Measurements from ENCODE around the gene TESMIN. TPM values are rescaled to one million over a fixed set of nuclear protein-coding genes. Genes with fewer than 3 reads are reported as not detected.

TESMIN gene
- total RNA-seq, 1 donor from 2014 or later: 2.4 TPM

- peaks cover 23% of the 10 kb centered on the region for H3K27me3 ChIP-seq (ENCODE audit: control insufficient read depth, insufficient read depth, low read length)
- FAIRE-seq (no peak), DNase-seq (ENCODE audit: low read depth) (no peak)
- no peak overlapping the region for H3K4me3 ChIP-seq (ENCODE audit: low read depth, low read length)
- TF ChIP-seq CTCF (IDR thresholded peaks at IDR 0.05; ENCODE audit: insufficient read depth, low read length, severe bottlenecking): no peak
- H3K36me3 ChIP-seq (ENCODE audit: control insufficient read depth, insufficient read depth, low read length): no peaks in the 10 kb centered on the region
Measured at GRCh38 chr11:68682531-68682961, 68.8 kb downstream of the TESMIN start.

GRCh38 chr11:68680541-68681231, 70.6 kb downstream of the TESMIN start:
- H3K36me3 ChIP-seq (ENCODE audit: control insufficient read depth, insufficient read depth, low read length): no peaks in the 10 kb centered on the region
- DNase-seq (ENCODE audit: low read depth): no peak
- FAIRE-seq: no peak
- no peak for TF ChIP-seq CTCF (IDR thresholded peaks at IDR 0.05; ENCODE audit: insufficient read depth, low read length, severe bottlenecking)
- no peak overlapping the region for H3K4me3 ChIP-seq (ENCODE audit: low read depth, low read length)
- H3K27me3 ChIP-seq (ENCODE audit: control insufficient read depth, insufficient read depth, low read length): peaks cover 19% of the 10 kb centered on the region

- peaks cover 1% of the 10 kb centered on the region for H3K27me3 ChIP-seq (ENCODE audit: control insufficient read depth, insufficient read depth, low read length)
- FAIRE-seq (no peak), DNase-seq (ENCODE audit: low read depth) (no peak)
- no peaks in the 10 kb centered on the region for H3K36me3 ChIP-seq (ENCODE audit: control insufficient read depth, insufficient read depth, low read length)
- no peak for TF ChIP-seq CTCF (IDR thresholded peaks at IDR 0.05; ENCODE audit: insufficient read depth, low read length, severe bottlenecking)
- no peak overlapping the region for H3K4me3 ChIP-seq (ENCODE audit: low read depth, low read length)
Measured at GRCh38 chr11:68678031-68678441, 73.3 kb downstream of the TESMIN start.

- H3K27me3 ChIP-seq (ENCODE audit: control insufficient read depth, insufficient read depth, low read length): no peaks in the 10 kb centered on the region
- DNase-seq (ENCODE audit: low read depth) (peak; percentile 60), FAIRE-seq (no peak)
- no peak overlapping the region for H3K4me3 ChIP-seq (ENCODE audit: low read depth, low read length)
- no peaks in the 10 kb centered on the region for H3K36me3 ChIP-seq (ENCODE audit: control insufficient read depth, insufficient read depth, low read length)
- TF ChIP-seq CTCF (IDR thresholded peaks at IDR 0.05; ENCODE audit: insufficient read depth, low read length, severe bottlenecking): no peak
Measured at GRCh38 chr11:68677432-68677831, 73.9 kb downstream of the TESMIN start.

- no peak for DNase-seq (ENCODE audit: low read depth)
- Histone ChIP-seq H3K27me3 (ENCODE audit: control insufficient read depth, insufficient read depth, low read length) (no peaks in the 10 kb centered on the region), H3K4me3 (ENCODE audit: low read depth, low read length) (no peak overlapping the region), H3K36me3 (ENCODE audit: control insufficient read depth, insufficient read depth, low read length) (no peaks in the 10 kb centered on the region)
- FAIRE-seq: no peak
- no peak for TF ChIP-seq CTCF (IDR thresholded peaks at IDR 0.05; ENCODE audit: insufficient read depth, low read length, severe bottlenecking)
Measured at GRCh38 chr11:68674461-68674860, 76.9 kb downstream of the TESMIN start.

- Histone ChIP-seq H3K4me3 (ENCODE audit: low read depth, low read length) (no peak overlapping the region), H3K36me3 (ENCODE audit: control insufficient read depth, insufficient read depth, low read length) (no peaks in the 10 kb centered on the region), H3K27me3 (ENCODE audit: control insufficient read depth, insufficient read depth, low read length) (no peaks in the 10 kb centered on the region)
- DNase-seq (ENCODE audit: low read depth) (no peak), FAIRE-seq (no peak)
- no peak for TF ChIP-seq CTCF (IDR thresholded peaks at IDR 0.05; ENCODE audit: insufficient read depth, low read length, severe bottlenecking)
Measured at GRCh38 chr11:68673991-68674390, 77.3 kb downstream of the TESMIN start.
